ENCODE measurements around the gene ZPBP2. TPM values are rescaled to one million over a fixed set of nuclear protein-coding genes. Genes with fewer than 3 reads are reported as not detected.

The ZPBP2 gene
- total and polyA plus RNA-seq, 2 of the 13 experiments (the other 11 are each of a cell fraction or from before 2014, with no cell fraction given) = not detected

DNA sequence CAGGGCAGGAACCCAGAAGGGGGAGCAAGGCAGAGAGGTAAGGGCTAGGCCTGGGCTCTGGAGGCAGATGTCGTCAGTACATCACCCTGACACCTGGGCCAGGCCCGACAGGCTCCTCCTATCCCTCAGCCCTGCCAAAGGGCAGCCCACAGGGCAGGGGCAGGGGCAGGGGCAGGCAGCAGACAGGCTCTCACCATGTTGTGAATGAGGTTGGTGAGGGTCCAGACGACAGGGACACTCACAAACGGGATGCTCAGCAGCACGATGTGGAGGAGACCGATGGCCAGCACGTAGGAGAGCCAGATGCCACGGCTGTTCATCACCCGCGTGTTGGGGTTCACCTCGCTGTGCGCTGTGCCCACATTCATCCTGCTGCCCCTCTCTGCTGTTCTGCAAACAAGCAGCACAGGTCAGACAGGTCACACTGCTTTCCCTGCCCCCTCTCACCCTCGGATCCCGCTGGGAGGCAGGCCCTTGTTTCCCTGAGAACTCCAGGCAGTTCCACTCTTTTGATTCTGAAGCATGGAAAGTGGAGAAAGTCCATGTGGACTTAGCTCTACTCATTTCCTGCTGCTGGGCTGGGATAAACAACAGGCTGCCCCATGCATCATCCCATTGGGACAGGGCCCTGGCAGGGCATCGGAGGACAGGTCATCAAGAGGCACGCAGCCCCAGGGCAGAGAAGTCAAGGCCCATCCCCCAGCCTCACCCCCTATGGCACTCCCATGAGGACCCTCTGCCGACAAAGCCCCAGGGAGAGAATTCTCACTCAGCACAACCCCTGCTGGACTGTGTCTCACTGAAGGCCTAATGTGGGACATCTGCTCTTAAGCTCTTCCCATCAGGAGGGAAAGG is 56.1 kb downstream of the ZPBP2 start (continued):
- TF ChIP-seq GLI4 (CRISPR knock-in tag; IDR thresholded peaks at IDR 0.05; ENCODE audit: borderline replicate concordance) = peak; percentile 86; the same call in 1 of the 2 replicates
- no peak for TF ChIP-seq PRMT3 (CRISPR knock-in tag; IDR thresholded peaks at IDR 0.05; ENCODE audit: borderline replicate concordance, low read depth)
- TF ChIP-seq MAFF (IDR thresholded peaks at IDR 0.05; ENCODE audit: low read depth, low read length) = no peak
- TF ChIP-seq PBX3 (CRISPR knock-in tag; IDR thresholded peaks at IDR 0.05; ENCODE audit: borderline replicate concordance) = 0 out of 2 replicates have a peak, but pooled peaks have one; percentile 32
- peak; percentile 97 for TF ChIP-seq NFKB2 (CRISPR knock-in tag; IDR thresholded peaks at IDR 0.05; ENCODE audit: borderline replicate concordance)
- TF ChIP-seq ZNF788 (CRISPR knock-in tag; IDR thresholded peaks at IDR 0.05; ENCODE audit: borderline replicate concordance) = peak; percentile 95
- no peak for TF ChIP-seq MTF1 (CRISPR knock-in tag; IDR thresholded peaks at IDR 0.05)
- TF ChIP-seq SATB2 (CRISPR knock-in tag; IDR thresholded peaks at IDR 0.05) = no peak
- peak; percentile 87 for TF ChIP-seq ZNF598 (CRISPR knock-in tag; IDR thresholded peaks at IDR 0.05; ENCODE audit: borderline replicate concordance)
- TF ChIP-seq THAP7 (CRISPR knock-in tag; IDR thresholded peaks at IDR 0.05) = peak; percentile 93
- TF ChIP-seq NR3C1 (CRISPR knock-in tag; IDR thresholded peaks at IDR 0.05) = no peak
- TF ChIP-seq MYNN (CRISPR knock-in tag; IDR thresholded peaks at IDR 0.05; ENCODE audit: low read depth) = peak; percentile 96
- TF ChIP-seq KAT8 (CRISPR knock-in tag; IDR thresholded peaks at IDR 0.05) = peak; percentile 94
- no peak for TF ChIP-seq ZUFSP (CRISPR knock-in tag; IDR thresholded peaks at IDR 0.05; ENCODE audit: borderline replicate concordance)
- peak; percentile 94 for TF ChIP-seq JUN (CRISPR knock-in tag; IDR thresholded peaks at IDR 0.05)
- TF ChIP-seq MYC (CRISPR knock-in tag; IDR thresholded peaks at IDR 0.05; ENCODE audit: borderline replicate concordance) = peak; percentile 95
- TF ChIP-seq, protein P1, sequence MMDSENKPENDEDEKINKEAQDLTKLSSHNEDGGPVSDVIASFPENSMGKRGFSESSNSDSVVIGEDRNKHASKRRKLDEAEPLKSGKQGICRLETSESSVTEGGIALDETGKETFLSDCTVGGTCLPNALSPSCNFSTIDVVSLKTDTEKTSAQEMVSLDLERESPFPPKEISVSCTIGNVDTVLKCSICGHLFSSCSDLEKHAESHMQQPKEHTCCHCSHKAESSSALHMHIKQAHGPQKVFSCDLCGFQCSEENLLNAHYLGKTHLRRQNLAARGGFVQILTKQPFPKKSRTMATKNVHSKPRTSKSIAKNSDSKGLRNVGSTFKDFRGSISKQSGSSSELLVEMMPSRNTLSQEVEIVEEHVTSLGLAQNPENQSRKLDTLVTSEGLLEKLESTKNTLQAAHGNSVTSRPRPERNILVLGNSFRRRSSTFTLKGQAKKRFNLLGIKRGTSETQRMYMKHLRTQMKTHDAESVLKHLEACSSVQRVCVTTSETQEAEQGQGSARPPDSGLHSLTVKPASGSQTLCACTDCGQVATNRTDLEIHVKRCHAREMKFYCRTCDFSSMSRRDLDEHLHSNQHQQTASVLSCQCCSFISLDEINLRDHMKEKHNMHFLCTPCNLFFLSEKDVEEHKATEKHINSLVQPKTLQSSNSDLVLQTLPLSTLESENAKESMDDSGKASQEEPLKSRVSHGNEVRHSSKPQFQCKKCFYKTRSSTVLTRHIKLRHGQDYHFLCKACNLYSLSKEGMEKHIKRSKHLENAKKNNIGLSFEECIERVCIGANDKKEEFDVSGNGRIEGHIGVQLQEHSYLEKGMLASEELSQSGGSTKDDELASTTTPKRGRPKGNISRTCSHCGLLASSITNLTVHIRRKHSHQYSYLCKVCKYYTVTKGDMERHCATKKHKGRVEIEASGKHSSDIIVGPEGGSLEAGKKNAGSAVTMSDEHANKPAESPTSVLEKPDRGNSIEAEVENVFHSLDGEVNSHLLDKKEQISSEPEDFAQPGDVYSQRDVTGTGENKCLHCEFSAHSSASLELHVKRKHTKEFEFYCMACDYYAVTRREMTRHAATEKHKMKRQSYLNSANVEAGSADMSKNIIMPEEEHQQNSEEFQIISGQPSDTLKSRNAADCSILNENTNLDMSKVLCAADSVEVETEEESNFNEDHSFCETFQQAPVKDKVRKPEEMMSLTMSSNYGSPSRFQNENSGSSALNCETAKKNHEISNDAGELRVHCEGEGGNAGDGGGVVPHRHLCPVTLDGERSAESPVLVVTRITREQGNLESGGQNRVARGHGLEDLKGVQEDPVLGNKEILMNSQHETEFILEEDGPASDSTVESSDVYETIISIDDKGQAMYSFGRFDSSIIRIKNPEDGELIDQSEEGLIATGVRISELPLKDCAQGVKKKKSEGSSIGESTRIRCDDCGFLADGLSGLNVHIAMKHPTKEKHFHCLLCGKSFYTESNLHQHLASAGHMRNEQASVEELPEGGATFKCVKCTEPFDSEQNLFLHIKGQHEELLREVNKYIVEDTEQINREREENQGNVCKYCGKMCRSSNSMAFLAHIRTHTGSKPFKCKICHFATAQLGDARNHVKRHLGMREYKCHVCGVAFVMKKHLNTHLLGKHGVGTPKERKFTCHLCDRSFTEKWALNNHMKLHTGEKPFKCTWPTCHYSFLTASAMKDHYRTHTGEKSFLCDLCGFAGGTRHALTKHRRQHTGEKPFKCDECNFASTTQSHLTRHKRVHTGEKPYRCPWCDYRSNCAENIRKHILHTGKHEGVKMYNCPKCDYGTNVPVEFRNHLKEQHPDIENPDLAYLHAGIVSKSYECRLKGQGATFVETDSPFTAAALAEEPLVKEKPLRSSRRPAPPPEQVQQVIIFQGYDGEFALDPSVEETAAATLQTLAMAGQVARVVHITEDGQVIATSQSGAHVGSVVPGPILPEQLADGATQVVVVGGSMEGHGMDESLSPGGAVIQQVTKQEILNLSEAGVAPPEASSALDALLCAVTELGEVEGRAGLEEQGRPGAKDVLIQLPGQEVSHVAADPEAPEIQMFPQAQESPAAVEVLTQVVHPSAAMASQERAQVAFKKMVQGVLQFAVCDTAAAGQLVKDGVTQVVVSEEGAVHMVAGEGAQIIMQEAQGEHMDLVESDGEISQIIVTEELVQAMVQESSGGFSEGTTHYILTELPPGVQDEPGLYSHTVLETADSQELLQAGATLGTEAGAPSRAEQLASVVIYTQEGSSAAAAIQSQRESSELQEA (CRISPR knock-in tag; IDR thresholded peaks at IDR 0.05; ENCODE audit: not compliant biosample characterization) = peak; percentile 95
